Activated gamma-delta T cell treated with anti-CD3 and anti-CD28 coated beads, Interleukin-2, amount 50 U/mL, for 16 hours (primary cell): ENCODE data around the gene GMPR.

Source experiments
- DNase-seq: peaks from one replicate; pipeline ENCODE4 v3.0.0-alpha.2; 2020; ENCODE audit warnings: low read depth

The GMPR gene

GRCh38 chr6:16302721-16303552, 64.5 kb downstream of the GMPR start:
- DNase-seq: no peak

DNA sequence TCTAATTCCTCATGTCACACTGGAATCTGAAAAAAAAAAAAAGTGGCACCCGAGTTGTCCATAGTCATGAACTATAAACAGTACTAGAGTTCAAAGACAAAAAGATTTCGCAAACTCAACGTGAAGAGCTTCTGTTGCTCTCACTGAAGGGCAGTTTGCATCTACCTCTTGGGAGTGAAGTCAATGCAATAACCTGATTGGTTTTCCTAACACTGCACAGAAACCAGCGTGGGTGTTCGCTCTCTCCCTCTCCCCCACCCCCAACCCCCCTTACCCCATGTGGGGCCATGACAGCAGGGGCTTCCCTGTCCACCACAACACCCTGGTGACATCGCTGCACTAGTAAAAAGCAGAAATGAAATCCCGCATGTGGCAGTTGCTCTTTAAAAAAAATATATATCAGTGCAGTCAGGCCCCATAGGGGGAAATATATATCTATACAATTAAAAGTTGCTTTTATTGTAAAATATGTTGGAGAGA, 66.9 kb downstream of the GMPR start:
- DNase-seq: no peak

DNA sequence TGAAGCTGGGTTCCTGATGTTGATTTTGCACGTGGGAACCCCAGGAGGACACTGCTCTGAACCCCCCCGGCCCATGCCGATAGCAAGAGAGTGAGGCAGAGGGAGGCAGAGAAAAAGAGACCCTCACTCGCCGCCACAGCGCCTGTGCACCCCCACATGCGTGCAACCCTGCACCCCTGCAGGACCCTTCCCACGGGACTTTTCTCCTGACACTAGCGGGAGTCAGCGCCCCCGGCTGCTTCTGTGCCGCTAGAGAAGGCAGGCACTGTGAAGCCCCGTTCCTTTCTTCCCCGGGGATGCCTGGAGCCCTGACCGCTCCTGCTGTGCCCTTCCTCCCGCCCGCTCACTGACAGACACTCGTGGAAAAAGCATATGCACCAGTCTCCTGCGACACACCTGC, 67.4 kb downstream of the GMPR start:
- DNase-seq: no peak

DNA sequence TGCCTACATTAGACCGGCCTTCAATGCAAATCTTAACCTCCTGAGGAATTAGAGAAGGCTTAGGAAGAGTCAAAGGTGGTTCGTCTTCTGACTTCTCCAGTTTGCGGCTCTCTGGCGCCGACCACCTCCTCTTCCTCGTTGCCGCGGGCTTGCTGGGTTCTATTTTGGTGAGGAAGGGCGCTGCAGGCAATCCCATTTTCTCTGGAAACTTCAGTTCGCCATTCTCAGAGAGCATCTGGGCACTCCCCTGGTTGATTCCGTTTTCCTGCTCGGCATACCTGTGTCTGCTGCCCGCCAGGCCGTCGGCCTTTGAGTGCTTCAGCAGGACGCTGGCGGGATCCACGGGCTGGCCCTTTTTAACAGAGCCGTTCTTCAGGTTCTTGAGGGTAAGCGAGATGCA, 67.9 kb downstream of the GMPR start:
- DNase-seq: no peak

DNA sequence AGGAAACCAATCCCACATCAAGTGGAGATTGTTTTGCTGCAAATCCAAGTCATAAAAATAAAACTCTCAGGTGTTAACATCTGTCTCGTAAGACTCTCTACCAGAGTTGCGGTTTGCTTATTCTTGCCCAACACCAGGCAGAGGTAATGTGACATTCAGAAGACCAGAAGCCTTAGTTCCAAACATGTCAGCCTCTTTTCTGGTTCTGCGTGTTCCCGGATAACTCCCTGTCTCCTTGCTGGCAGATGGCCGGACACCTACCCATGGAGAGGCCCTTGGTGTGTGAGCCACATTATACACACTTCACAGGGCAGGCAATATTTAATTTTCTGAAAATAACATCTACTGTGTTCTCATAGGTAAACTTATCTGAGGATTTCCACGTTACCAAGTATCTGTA, 73.4 kb downstream of the GMPR start:
- no peak for DNase-seq

- DNase-seq: no peak
Measured at GRCh38 chr6:16313732-16314131, 75.3 kb downstream of the GMPR start.

DNA sequence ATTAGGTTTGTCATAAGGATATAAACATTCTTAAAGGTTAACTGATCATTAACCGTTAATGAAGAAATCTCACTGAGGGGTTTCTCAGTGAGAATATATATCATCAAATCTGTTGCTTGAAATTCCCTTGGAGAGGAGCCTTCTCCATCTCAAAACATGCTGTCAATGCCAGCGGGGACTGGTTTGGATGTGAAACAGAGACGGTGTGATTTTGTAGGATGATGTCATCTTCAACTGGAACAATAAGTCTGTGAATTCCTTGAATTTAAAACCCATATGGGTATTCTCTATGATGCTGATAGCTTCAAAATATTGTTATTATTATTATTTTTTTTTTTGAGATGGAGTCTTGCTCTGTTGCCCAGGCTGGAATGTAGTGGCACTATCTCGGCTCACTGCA, 75.9 kb downstream of the GMPR start:
- no peak for DNase-seq

- DNase-seq: no peak
Measured at GRCh38 chr6:16316741-16317251, 78.4 kb downstream of the GMPR start.

- DNase-seq: no peak
Measured at GRCh38 chr6:16318538-16318937, 80.2 kb downstream of the GMPR start.

DNA sequence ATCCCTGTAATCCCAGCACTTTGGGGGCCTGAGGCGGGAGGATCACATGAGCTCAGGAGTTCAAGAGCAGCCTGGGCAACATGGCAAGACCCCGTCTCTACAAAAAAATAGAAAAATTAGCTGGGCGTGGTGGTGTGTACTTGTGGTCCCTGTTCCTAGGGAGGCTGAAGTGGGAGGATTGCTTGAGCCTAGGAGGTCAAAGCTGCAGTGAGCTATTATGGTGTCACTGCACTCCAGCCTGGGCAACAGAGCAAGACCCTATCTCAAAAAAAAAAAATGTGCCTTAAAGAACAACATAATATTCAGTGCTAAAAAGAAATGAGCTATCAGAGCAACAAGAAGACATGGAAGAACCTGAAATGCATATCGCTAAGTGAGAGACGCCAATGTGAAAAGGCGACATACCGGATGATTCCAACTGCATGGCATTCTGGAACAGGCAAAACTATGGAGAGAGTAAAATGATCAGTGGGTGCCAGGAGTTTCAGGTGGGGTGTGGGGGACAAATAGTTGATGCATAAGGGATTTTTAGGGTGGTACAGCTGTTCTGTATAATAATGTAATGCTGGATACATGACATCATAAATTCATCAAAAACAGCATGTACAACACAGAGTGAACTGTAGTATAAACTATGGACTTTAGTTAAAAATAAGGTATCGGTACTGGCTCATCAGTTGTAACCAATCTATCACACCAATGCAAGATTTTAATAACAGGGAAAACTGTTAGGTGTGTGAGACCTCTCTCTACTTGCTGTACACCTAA, 80.8 kb downstream of the GMPR start:
- no peak for DNase-seq

DNA sequence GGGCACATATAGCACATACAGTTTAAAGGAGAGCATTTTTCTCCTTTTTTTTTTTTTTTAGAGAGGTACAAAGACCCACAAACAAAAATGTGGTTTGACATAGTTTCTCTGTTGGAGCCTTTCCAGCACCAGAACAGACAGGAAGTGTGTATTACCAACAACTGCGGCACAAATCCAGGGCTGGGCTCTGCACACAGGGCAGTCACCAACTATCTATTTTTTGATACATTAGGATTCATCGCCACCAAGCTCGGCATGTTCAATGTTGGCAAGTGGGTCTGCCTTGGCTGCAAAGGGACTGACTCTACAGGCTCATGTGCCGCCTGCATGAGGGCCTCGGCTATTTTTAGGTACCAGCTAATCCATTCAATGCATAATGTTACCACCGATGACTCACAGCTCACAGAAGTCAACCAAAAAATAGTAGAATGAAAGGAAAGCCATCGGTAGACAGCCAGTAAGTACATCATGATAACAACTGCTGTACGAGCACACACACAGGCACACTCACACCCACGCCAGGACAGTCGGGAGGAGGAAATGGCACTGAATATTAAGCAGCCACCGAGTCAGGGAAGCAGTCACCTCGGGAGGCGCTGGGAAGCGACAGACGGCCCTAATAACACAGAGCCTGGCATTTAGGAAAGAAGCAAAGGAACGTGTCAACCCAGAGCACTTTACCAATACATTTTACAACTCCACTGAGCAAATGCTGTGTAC, 81.6 kb downstream of the GMPR start:
- peak; percentile 48 for DNase-seq

- no peak for DNase-seq
Measured at GRCh38 chr6:16320533-16321340, 82.3 kb downstream of the GMPR start.

DNA sequence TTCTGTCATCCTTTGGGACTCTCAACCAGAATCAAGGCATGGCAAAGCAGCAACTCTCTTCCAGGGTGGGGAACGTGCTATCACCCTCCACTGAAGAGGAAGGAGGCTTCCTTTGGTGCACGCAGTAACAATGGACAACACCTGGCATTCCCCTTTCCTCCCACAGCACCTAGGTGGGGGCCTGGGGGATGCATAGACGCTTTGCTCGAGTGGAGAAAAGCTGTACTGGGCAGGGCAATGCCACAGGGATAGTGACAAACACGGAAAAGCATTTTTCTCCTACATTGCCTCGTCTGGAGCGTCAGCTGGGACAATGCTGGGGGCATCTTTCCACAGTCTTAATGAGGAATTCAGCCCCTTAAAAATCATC, 82.9 kb downstream of the GMPR start:
- DNase-seq: no peak

DNA sequence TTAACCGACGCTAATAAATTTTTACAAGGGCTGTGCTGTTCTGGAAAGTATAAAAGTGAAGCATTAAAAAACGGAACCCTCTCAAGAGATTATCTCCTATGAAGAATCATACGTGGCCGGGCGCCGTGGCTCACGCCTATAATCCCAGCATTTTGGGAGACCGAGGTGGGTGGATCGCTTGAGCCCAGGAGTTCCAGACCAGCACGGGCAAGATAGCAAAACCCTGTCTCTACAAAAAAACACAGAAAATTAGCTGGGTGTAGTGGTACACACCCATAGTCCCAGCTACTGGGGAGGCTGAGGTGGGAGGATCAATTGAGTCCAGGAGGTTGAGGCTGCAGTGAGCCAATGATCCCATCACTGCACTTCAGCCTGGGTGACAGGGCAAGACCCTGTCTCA, 83.4 kb downstream of the GMPR start:
- no peak for DNase-seq

DNA sequence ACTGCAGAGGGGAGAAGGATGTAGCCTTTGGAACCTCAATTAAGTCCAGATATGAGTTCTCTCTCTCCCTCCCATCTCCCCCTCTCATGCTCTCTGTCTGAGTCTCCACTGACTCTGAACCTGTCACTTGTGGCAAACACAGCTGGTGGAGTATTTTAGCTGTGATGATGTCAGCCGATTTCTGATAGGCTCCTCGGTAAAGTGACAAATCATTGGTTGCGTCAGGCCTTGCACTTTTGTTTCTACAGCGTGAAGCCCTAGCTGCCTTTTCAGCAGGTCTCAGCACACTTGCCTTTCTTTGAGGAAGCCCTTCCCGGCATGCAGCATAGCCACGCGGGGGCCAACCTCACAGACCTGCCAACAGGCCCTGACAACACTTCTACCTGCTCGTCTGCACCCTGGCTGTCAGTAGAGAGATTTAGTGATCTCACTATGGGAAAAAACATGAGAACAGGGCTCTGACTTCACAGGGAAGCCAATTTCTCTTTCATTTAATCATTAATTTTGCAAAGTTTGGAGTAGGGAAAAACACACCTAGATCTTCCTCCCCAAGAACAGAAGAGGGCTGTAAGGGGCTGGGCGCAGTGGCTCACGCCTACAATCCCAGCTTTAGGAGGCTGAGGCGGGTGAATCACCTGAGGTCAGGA, 84.4 kb downstream of the GMPR start:
- peak; percentile 60 for DNase-seq

- DNase-seq: no peak
Measured at GRCh38 chr6:16324184-16324583, 85.8 kb downstream of the GMPR start.

DNA sequence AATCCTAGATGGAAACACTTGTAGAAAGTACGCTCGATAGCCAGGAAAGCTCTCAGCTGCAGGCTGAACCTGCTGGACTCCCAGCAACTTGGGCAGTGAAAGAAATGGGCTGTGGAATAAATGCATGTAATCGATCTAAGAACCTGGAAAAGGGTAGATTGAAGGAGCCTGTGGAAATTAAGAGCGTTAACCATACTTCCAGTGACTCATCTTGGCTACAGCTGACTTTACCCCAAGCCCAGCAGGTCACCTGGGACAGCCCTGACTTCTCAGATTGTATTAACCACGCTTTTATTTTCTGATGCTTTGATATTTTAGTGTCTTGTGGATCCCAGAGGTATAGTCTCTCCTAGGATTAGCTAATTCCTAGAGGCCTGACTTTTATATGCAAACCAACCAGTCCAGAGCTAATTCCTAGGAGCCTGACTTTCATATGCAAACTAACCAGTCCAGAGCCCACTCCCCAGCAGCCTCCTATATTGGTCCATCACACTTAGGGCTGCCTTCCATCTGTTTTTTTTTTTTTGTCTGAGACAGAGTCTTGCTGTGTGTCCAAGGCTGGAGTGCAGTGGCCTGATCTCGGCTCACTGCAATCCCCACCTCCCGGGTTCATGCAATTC, 86.3 kb downstream of the GMPR start:
- DNase-seq: no peak

GRCh38 chr6:16326531-16326930, 88.1 kb downstream of the GMPR start:
- no peak for DNase-seq

GRCh38 chr6:16326971-16327776, 88.8 kb downstream of the GMPR start:
- no peak for DNase-seq

DNA sequence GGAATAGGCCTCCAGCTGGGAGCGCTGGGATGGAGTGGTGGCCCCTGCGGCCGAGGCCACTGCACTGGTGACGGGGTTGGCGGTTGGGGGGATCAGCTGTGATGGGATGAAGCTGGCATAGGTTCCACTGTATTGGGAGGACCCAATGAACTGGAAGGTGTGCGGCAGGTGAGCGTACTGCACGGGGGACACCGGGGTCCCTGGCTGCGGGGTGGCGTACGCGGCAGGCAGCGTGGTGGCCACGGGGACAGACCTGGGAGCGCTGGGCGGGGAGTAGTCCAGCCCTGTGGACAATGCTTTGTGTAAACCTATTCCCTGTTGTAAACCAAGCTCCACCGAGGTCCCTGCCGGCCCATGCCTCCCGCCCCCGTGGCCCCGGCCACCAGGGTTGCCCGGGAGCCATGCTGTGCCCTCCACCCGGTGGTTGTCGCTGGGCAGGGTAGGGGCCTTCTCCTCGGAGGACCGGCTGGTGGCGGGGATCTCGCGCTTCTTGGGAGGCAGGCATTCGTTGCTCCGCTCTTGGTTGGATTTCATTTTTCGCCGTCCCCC, 89.5 kb downstream of the GMPR start:
- DNase-seq: no peak
